DMS 273 (cell line): ENCODE data around the gene PRKAG3.
"Not testable (repeated sequence)": the region's sequence is repeated elsewhere in the genome, so short reads cannot be mapped to it uniquely, and the experiment has no call there.

ENCODE experiments used
- DNase-seq: peaks from one replicate; lab custom pipeline; 2025; ENCODE audit not compliant: unreplicated experiment; lab: John Stamatoyannopoulos, UW

PRKAG3 gene

DNA sequence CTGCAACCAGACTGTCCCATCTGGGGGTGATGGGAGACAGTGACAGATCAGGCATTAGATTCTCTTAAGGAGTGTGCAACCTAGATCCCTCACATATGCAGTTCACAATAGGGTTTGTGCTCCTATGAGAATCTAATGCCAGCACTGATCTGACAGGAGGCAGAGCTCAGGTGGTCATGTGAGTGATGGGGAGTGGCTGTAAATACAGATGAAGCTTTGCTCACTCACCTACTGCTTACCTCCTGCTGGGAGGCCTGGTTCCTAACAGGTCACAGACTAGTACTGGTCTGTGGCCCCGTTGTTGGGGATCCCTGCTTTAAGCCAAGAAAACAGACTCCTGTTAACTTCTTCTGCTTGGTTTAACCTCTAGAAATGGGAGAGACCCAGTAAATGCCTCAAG, 46.5 kb downstream of the PRKAG3 start:
- DNase-seq, result no peak

DNA sequence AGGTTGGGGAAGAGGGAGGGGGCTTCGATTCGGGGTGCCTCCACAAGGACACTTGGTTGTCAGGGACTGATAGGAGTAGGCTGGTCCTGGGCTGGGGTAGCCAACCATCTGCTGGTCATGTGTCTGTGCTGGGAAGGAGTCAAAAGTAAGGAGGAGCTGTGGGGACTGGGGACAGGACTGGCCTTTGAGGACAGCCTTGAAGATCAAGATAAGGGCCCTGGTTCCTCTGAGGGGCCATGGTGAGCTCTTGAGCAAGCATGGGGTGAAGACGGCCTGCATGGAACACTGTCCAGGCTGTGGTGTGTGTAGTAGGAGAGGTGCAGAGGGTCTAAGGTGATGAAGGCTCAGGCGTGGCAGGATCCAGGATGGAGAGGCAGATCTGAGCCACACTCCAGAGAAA, 47.9 kb downstream of the PRKAG3 start:
- DNase-seq, result no peak

DNA sequence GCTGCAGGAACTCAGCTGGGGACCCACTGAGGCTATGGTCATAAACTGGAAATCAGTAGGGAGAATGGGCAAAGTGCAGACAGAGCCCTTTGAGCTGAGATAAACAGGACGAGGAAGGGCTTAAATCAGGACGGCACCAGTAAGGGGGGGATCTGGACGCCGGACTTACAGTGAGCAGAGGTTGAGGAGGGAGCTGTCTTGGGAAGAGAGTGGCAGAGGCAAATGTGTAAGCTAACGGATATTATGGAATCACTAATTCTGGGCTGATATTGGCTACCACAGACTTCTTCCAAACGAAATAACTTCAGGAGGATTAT, 49.1 kb downstream of the PRKAG3 start:
- no peak for DNase-seq

DNA sequence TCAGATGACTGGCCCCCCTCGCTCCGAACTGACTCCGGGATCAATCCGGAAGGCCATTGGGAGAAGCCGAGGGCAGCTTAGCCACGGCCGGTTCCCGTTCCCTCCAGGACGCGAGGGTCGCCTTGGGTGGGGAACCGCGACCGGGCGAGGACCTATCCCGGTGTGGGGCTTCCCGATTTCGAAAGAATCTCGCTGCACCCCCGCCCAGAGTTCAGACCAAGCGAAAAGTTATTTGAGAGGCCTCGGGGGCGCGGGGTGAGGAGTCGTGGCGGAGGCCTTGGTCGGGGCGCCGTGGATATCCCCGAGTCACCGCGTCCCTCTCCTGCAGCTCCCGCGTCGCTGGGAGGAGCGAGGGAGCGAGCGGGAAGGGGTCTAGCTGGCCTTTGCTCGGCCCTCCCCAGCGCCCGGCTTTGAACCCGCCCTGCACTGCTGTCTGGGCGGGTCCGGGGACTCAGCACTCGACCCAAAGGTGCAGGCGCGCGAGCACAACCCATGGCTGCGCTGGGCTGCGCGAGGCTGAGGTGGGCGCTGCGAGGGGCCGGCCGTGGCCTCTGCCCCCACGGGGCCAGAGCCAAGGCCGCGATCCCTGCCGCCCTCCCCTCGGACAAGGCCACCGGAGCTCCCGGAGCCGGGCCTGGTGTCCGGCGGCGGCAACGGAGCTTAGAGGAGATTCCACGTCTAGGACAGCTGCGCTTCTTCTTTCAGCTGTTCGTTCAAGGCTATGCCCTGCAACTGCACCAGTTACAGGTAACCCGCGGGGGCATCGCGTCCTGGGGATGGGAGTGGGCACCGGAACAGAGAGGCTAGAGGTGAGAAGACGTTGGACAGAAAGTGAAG, 49.7 kb downstream of the PRKAG3 start, which contains the start of gene CYP27A1:
Gene CYP27A1, plus strand, starts transcription at position 457 of the 837 bp plus-strand sequence. Its CDS starts 36 bp downstream, at position 493.
- DNase-seq, result peak; percentile 20

DNA sequence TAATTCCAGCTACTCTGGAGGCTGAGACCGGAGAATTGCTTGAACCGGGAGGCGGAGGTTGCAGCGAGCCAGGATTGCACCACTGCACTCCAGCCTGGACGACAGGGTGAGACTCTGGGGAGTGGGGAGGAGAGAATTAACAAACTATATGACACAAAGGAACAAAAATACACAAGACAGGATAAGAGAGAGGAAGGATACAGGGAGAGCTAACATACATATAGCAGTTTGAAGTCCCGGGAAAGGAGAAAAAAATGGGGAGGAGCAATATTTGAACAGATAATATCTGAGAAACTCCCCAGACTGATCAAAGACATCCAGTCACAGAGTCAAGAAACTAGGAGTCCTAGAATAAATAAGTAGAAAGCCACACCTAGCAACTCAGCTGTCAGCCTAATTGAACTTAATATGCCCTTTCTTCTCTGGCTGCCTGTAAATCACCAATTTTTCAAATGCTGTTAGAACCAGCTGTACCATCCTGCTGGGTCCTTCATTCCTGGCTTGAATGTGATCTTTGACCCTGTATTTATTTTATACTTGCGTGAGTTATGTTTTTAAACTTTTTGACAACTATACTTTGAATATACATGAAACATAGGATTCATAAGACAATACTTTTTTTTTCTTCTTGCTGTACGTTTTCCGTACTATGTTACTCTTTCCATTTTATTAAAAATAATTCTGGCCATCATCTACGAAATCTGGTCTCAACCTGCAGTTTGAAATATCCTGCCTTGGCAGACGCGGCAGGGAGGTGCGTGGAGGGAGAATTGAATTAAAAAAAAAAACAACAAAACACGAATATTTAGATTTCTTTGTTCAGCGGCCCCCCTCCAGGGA, 50.5 kb downstream of the PRKAG3 start:
- DNase-seq, result peak; percentile 23

DNA sequence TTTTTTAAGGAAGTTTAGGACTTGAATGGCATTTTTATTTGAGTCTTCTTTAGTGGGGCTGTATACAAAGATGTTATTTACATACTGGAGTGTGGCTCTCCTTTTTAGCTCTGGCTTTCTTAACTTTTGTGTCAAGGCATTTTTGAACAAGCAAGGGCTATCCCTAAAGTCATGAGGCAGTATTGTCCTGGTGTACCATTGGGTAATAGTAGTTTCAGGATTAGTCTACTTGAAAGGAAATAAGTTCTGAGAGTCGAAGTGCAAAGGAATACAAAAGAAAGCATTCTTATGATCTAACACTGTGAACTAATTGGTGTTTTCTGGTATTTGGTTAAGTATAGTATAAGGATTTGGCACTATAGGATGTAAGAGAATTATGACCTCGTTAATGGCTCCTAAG, 51.6 kb downstream of the PRKAG3 start:
- no peak for DNase-seq

DNA sequence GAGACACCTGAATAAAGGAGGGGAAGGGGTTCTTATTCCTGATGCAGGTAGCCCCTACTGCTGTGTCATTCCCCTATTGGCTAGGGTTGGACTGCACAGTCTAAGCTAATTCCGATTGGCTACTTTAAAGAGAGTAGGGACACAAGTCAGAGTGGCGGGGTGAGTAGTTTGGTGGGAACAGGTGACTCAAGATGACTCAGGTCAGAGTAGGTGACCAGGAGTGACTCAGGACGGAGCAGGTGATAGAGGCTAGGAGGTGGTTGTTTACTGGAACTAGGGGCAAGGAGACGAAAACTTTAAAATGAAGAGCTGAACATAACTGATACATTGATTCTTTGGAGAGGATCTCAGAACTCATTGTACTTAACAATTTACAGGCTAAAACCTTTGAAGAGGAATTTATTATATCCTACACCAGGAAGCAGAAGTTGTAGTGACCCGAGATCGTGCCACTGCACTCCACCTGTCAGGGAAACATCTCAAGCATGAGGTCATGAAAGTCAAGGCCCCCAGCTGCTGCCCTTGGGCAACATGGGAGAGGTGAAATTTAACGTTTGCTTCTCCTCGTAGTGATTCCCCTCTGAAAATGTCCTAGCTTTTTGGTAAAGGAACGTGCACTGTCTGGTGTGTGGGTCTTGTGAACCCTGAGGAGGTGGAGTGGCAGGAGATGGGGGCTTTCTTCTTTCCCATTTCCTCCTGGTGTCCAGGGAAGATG, 54.2 kb downstream of the PRKAG3 start:
- DNase-seq, result no peak

DNA sequence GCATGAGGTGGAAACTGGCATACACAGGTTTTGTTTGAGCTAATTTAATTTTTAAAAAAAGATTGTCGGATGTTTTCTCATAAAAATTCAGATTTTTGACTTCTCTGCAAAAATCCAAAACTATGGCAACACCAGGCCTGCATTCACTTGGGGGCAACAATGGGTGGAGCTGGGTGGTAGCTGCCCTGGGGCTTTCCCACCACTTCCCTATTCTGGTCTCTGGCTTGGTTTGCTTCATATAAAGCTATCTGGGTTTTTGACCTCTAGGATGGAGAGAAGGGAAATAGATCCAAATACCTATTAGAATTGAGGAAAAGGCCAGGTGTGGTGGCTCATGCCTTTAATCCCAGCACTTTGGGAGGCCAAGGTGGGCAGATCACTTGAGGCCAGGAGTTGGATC, 55.1 kb downstream of the PRKAG3 start:
- DNase-seq, result no peak

DNA sequence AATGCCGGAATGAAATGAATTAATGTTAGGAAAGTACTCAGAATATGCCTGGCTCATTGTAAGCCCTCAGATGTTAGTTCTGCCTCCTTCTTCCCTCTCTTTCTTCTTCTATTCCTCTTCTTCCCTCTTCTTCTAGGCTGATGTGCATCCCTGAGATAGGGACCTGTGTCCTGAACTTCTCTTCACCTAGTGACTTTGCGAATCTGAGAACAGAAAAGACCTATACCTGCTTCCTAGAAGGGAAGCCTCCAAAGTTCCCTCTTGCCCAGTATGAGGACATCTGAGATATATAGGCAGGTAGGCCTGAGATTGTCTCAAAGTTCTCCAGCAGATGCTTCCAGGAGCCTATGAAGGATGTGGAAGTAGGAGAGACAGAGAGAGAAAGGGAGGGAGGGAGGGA, 57.7 kb downstream of the PRKAG3 start:
- DNase-seq, result no peak

DNA sequence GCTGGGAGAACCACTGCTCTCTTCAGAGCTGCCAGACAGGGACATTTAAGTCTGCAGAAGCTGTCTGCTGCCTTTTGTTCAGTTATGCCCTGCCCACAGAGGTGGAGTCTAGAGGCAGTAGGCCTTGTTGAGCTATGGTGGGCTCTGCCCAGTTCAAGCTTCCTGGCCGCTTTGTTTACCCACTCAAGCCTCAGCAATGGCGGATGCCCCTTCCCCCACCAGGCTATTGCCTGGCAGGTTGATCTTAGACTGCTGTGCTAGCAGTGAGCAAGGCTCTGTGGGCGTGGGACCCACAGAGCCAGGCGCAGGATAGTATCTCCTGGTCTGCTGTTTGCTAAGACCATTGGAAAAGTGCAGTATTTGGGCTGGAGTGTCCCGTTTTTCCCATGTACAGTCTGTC, 58.8 kb downstream of the PRKAG3 start:
- DNase-seq, result not testable (repeated sequence)
